GM18867 (cell line): ENCODE measurements around the gene KRT23.

Source experiments
- ATAC-seq: cut with Tn5 transposase; IDR thresholded peaks from one replicate; pipeline ENCODE4 v1.9.1; 2021; ENCODE audit warnings: mild to moderate bottlenecking, moderate library complexity; ENCODE audit not compliant: unreplicated experiment

The KRT23 gene, protein sequence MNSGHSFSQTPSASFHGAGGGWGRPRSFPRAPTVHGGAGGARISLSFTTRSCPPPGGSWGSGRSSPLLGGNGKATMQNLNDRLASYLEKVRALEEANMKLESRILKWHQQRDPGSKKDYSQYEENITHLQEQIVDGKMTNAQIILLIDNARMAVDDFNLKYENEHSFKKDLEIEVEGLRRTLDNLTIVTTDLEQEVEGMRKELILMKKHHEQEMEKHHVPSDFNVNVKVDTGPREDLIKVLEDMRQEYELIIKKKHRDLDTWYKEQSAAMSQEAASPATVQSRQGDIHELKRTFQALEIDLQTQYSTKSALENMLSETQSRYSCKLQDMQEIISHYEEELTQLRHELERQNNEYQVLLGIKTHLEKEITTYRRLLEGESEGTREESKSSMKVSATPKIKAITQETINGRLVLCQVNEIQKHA

DNA sequence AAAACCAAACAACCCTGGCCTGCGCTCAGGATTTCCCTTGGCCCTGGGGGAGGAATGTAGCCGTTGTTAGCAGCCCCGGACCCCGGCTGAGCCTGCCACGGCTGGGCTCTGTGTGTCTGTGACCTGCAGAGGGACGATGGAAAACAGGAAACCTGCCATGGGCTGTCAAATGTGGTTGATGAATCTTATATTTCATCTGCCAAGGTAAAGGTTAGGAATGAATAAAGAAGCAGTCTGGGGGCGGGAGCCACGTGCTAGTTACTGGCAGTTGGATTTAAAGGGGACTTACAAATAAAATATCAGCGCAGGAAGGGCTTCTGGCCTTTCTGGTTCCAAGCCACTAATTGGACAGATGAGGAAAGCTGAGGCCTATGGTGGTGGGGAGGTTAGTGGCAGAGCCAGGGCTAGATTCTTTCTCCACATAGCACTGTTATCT lies at the start of gene KRT23:
Gene KRT23 (minus strand): TSS at position 263 of the 436 bp plus-strand sequence. CDS start 1,043 bp downstream, outside the sequence.
- no peak for ATAC-seq

DNA sequence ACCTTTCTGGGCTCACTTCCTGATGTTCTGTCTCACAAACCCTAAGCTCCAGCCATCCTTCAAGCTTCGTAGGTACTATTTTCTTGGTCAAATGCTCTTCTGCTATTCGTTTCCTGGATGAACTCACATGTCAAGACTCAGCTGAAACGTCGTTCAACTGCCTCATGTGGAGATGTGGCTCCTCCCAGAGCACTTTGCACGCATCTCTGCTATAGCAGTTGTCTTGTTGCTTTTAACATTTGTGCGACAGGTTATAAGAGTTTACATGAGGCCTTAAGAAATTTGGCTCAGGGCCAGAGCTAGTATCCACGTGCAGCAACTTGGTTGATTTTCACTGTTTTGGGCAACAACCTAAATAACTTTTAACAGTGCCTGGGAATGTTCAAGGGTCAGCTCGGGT lies 49.5 kb upstream of the KRT23 start:
- no peak for ATAC-seq

DNA sequence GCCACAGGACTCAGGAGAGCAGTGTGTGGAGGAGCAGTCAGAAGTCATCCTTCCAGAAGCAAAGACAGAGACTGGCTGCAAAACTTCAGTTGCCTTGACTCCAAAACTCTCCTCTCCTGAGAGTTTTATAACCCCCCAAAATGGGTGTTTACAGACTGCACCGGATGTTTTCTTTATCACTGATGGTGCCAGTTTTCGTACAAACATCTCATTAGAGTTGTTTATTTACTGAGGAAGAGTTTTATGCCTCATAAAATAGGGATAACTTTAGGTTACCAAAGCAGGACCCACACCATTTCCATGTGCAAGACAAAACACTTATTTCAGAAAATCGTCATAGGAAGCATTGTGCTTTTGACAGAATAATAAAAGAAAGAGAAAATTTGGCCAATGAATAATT lies 46.8 kb upstream of the KRT23 start, which contains the start of gene KRT40:
Gene KRT40 (minus strand): TSS at position 101 of the 400 bp plus-strand sequence. CDS start 53 bp downstream, at position 48.
- ATAC-seq = no peak

DNA sequence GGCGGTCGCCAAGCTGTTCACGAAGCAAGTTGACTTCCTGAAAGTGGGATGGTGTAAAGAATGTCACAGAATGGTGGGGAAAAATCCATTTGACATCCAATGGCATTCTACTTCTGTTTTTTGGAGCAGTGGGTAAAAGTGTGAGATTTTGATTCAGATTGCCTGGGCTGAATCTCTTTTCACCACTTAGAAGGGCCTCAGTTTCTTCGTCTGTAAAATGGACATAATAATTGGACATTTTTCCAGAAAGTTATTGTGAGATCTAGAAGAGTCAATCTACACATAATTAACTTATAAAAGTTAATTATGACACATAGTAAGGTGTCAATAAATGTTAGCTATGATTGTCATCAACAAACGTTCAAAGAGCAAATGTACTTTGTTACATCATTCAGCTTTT lies 43.7 kb upstream of the KRT23 start:
- no peak for ATAC-seq

DNA sequence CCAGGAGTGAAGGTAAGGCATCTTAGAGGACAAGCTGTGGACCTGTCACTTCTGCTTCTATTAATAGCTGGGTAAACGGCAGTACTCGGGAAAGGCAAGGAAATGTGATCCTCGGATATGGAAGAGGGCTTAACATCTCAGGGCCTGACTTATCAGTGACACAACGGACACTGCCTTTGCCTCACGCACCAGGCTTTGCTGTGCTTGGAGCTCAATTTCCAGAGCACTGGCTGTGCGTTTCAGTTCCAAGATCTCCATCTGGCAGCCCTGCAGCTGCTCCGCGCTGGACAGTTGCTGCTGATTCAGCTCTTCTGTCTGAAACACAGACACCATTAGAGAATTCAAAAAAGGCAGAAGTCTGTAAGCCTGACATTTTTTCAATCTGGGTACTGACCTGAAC lies 43.1 kb upstream of the KRT23 start:
- no peak for ATAC-seq

DNA sequence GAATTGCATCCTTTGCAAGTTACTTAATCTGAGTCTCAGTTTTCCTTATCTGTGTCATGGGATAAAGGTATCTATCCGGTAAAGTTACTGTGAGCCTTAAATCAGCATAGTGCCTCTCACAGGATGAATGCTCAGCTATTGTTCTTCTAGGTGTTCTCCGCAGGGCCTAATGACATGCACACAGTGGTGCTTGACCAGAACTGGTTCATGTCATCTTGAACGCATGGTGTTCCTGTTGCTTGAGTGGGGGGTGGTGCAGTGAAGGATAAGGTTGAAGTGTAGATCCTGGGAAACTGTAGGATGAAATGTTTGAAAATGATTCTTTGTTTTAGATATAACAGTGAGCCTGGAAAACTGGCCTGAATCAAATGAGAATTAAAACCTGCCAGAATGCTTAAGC lies 42.7 kb upstream of the KRT23 start:
- ATAC-seq = no peak

DNA sequence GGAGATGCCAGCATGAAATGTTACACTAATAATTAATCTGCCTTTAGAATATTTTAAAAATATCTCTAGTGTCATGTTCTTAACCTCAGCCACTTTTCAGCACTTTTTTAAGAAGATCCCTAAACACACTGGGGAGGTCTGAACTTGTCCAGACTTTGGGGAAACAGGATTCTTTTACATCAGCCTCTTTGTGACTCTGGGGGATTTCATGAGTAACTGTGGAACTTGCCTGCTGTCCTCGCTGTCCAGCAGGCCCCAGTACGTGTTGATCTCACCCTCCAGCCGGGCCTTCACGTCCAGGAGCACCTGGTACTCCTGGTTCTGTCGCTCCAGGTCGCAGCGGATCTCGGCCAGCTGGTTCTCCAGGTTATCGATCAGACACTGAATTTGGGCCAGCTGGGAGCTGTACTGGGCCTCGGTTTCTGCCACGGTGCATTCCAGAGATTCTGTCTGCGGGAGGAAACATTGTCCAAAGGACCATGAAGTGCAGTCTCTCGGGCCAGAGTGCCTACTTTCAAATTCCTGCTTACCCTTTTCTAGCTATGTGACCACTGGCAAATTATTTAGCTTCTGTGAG lies 41.2 kb upstream of the KRT23 start:
- ATAC-seq = no peak

DNA sequence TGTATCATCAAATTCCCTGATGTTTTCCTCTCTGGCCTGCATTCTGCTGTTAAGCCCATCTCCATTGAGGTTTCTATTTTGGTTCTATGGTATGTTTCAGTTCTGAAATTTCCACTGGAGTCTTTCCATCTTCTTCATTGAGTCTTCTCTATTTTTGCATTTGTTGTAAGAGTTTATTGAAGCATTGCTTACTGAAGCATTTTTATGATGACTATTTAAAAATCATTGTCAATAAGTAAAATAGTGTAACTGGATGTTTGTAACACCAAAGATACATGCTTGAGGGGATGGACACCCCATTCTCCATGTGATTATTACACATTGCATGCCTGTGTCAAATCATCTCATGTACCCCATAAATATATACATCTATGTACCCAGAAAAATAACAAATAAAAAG lies 38.1 kb upstream of the KRT23 start:
- no peak for ATAC-seq

DNA sequence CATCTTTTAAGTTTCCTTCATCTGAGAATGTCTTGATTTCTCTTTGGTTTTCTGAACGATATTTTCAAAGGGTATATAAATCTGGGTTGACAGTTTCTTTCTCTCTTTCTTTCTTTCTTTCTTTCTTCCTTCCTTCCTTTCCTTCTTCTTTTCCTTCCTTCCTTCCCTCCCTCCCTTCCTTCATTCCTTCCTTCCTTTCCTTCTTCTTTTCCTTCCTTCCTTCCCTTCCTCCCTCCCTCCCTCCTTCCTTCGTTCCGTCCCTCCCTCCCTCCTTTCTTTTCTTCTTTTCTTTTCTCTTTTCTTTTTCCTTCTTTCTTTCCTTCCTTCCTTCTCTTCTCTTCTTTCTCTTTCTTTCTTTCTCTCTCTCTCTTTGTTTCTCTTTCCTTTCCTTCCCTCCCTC lies 36.9 kb upstream of the KRT23 start:
- no peak for ATAC-seq

DNA sequence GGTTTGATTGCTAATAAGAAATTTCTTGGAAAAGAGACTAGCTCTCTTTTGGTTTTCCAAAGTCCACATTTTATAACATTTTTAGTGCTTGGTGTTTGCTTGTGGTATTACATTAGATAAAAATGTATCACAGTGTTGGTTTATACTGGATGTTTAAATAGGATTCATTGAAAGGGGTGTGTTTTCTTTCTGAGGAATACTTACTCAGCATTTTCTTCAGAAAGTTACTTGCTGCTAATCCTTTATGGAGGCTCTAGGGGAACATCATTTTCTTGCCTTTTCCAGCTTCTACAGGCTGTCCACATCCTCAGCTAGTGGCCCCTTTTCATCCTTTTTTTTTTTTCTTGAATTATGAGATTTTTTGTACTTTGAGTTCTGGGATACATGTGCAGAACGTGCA lies 30.1 kb upstream of the KRT23 start:
- ATAC-seq = no peak

DNA sequence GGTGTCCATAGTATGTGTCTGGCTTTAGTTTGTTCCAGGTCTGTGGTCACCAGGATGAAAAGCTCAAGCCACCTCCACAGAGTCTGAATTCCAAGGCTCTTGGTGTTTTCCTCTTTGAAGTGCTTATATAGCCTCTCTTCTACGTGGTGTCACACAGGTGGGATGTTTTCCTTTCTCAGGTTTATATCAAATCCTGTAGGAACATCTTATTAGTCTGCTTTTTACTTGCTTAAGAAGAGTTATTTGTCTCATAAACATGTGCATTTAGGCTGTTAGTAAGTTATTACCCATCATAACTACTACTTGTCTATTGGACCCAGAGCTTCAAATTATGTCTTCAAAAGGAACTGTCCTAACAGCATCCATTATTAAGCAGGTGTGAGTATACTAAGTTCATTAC lies 29.4 kb upstream of the KRT23 start, which contains the start of gene KRT39:
Gene KRT39 (minus strand): TSS at position 101 of the 400 bp plus-strand sequence. CDS start 92 bp downstream, at position 9.
- ATAC-seq = no peak

DNA sequence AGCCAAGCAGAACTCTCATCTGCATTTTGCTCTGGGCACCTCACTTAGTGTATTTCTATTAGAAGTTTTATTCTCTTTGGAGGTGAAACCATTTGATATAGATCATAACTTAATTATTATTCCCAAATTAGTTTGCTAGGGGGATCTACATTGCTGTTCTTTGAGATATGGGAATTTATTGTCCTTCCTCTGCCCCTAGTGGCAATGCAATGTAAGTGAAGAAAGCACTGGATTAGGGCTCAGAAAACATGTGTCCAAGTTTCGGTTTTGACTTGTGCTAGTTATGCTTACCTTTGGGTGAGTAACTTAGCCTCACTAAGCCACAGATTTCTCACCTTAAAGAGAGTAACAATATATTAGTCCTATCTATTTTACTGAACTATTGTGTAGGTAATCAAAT lies 26.4 kb upstream of the KRT23 start:
- no peak for ATAC-seq

DNA sequence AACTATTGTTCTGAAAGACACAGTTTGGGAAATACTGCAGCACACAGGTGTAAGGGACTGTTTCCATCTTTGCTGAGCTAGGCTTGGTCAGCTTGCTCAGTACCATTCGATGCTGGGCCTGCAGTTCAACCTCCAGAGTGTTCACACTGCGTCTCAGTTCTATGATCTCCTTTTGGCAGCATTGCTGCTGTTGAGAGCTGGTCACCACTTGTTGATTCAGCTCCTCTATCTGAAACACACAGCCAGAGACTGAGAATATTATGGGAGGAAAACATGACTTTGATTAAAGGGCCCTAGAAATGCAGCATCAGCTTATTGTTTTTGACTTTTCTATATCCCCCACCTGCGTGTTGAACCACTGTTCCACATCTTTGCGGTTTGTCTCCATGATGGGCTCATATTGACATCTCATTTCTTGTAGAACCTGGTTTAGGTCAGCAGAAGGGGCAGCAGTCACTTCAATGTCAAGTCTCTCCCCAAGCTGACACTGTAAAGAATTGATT lies 24.7 kb upstream of the KRT23 start:
- no peak for ATAC-seq

DNA sequence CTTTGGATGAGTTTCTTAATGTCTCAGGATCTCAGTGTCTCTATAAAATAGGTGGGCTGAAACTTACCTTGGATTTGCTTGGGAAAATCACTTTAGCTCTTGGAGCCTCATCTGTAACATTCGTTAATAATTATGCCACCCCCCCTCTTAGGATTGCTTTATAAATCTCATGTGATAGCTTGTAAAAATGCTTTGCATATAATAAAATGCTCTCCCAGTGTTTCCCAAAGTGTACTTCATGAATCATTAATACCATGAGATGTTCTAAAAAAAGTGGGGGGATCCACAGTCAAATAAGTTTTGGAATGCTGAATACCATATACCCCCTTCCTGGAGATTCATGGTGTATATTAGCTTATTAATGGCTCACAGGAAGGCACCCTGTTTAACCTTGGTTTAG lies 24.1 kb upstream of the KRT23 start:
- no peak for ATAC-seq

DNA sequence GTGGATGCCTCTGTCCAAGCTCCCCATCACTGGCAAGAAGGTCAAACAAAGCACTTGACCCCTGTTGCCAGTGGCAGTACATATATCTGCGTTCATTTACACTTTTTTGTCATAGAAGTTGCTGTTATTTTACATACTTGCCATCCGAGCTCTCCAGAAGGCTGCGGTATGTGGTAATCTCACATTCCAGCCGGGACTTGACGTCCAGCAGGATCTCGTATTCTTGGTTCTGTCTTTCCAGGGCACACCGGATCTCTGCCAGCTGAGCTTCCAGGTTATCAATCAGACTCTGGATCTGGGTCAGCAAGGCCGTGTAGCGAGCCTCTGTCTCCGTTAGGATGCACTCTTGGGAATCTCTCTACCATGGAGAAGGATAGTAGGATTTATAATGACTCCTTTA lies 22.7 kb upstream of the KRT23 start:
- ATAC-seq = no peak

DNA sequence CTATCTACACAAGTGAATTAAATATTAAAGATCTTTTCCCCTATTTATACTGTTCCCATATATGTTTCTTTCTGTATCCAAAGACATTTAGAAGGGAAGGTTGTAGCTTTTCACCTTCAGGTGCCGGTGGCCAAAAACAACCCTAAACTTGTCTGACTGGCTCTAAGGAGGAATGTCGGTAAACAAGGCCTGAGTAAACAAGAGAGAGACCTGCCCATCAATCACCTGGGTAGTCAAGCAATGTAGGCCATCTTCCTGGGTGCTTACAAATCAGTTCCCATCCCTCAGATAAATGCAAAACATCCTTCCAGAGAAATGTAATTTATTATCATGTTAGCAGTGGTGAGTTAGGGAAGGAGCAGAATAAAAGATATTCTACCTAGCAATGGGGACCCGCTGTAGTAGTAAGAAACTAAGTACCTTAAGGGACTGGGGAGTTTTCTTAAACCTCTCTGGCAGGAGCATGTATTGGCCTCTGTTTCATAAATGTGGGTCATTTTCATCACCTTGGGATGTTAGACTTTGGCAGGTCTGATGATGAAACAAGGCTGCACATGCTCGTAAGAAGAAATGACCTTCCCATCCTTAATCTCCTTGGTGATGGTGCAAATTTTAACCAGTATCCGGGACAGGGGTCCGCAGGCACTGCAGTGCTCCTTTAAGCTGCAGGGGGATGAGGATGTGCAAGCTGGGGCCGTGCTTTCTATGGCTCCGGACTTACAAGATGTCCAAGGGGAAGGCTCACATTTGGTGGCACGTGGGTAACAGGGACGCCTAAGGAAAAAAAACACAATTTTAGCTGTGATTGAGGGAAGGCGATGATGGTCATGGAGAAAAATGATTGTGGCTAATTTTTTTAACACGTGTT lies 20.9 kb upstream of the KRT23 start:
- ATAC-seq = no peak

DNA sequence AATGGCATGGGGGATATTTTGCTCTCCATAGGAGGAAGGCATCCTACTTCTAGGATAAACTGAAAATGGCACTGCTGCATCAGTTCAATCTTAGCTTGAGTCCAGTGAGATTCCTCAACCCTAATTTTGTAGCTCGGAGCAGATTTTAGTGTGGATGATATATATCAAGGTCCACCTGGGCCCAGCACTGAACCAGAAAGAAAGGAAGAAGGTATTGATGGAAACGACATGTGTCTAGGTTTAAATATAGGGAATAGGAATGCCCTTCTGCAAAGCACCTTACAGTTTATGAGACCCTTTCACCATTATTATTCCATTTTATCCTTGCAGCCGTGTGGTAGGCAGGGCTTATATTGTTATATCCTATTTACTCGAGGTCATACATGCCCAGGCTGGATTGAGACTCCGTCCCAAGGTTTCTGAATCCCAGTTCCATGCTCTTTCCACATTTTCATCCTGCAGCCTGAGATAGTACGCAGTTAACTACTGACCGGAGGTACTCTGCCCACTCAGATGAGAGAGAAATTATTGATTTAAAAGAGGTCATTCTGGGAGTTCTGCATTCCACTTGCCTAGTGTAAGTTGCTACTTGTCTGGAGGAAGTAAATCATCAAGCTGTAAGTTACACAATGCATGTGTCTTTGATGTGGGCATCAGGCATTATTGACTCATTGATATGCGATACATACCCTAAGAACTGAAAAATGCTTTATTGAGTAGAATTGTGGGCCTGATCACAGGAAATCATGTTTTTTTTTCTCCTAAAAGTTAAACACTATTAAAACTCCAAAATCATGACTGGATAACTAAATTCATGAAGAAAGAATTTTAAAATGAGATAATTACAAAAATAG lies 19.2 kb upstream of the KRT23 start:
- ATAC-seq = no peak

DNA sequence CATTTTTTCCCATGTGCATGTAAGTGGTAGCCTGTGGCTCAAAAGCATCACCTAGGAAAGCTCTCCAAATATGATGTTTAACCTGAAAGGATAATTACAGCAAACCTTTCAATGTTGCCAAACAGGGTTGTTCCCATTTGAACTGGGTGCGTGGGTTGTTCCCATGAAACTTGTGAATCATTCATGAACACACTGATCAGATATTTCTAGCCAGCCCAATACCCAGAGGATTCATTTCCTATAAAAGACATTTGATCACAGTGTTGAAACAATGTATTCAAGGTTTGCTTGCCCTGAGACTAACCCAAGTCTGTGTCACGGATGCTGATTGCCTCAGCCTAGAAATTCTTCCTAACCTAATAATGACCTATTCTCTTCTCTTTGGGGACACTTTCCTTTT lies 16.4 kb upstream of the KRT23 start:
- no peak for ATAC-seq

DNA sequence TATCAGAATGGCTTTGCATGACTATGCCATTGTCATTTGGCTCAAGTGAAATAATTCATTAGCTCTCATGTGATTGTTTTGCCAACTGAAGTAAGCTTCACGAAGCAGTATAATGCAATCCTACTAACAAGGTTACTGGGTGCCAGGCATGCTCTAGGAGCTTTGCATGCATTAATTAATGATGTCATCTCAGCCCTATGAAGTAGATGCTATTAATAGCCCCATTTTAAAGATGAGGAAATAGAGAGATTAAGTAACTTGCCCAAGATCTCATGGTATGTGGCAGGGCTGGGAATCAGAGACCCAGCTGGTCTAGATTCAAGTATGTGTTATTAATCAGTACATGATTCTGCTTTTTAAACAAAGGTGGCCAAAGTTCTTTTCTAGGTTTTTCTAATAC lies 15.2 kb upstream of the KRT23 start:
- no peak for ATAC-seq

DNA sequence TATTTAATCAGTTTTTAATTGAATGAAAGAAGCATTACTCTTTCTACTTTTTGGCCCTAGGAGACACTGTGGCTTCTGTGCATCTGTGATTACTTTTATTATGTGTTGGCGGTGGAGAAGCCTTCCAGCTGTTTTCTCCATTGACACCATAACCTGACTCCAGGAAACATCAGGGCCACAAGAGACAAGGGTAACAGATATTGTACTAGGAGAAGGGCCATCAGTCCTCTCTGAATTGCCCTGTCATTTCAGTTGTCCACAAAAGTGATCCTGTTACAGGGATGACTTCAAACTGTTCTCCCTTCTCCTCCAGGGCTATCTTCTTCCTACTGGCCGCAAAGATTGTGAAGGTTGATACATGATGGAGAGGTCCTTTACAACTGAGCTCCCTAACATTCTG lies 14.7 kb upstream of the KRT23 start:
- no peak for ATAC-seq
